HG03196 (cell line): ENCODE measurements around the gene G0S2.
"Not testable (repeated sequence)": the region's sequence is repeated elsewhere in the genome, so short reads cannot be mapped to it uniquely, and the experiment has no call there.

Source experiments
- ATAC-seq: cut with Tn5 transposase; IDR thresholded peaks from one replicate; pipeline ENCODE4 v1.9.1; 2021; ENCODE audit not compliant: unreplicated experiment

G0S2 gene

DNA sequence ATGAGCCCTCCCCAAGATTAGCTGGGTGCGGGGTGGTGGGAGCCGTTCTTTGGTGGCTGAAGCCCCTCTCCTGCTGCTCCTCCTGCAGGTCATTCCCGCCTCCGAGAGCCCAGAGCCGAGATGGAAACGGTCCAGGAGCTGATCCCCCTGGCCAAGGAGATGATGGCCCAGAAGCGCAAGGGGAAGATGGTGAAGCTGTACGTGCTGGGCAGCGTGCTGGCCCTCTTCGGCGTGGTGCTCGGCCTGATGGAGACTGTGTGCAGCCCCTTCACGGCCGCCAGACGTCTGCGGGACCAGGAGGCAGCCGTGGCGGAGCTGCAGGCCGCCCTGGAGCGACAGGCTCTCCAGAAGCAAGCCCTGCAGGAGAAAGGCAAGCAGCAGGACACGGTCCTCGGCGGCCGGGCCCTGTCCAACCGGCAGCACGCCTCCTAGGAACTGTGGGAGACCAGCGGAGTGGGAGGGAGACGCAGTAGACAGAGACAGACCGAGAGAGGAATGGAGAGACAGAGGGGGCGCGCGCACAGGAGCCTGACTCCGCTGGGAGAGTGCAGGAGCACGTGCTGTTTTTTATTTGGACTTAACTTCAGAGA, 448 bp downstream of the G0S2 start:
- no peak for ATAC-seq

DNA sequence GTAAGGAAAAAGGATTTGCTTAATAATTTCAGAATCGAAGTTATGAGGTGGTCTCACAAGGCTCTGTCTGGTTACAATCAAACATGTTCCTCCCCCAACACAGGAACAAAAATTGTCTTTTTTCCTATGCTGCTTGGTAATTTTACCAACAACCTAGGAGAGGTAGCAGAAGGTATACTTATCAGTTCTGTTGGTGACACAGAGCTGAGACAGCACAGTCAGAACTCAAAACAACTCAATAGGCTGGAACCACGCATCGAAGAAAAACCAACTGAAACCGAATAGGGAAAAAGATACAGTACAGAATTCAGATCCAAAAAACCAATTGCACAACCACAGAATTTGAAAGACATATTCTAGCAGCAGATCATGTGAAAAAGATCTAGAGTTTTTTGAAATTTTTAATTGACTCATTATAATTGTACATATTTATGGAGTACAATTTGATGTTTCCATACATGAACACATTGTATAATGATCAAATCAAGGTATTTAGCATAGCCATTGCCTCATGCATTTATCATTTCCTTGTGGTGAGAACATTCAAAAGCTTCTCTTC, 3.8 kb downstream of the G0S2 start:
- ATAC-seq, result no peak

DNA sequence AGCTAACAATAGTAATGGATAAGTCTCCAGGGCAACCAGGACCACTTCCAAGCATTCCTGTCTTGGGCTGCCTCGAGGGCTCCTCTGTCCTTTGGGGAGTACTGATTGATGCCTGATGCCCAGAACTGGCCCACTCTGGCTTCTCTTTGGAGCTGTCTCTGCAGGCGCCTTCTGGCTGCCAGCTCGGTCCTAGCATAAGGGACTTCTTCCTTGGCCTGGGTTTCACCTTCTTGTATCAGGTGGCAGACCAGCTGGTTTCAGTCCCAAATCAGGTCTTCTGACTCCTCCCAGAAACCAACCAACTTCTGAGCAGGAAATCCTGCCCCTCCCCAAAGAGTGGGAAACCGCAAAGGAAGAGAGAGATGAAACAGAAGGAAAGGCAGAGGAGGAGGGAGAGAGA, 10.6 kb downstream of the G0S2 start:
- peak; percentile 78 for ATAC-seq

GRCh38 chr1:209686322-209686721, 11.1 kb downstream of the G0S2 start:
- no peak for ATAC-seq

DNA sequence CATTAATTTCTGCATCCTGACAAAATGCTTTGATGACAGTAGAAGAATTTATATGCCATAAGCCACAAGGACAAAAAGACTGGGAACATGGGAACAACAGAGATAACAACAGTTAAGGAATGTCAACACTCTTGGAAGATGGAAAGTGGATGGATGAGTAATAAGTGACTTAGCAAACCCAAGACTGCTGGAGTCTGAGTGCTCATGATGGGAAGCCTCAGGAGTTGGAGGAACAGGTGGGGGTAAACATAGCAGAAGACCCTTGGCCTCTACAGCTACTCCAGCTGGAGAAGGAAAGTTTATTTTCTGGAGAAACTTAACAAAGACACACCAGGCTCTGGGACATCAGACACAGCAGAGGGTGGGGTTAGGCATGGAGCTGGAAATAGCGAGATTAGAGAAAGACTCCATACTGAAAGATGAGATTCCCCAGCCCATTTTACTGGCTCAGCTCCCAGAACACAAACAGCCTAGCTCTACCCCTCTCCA, 13.6 kb downstream of the G0S2 start:
- ATAC-seq, result no peak

- ATAC-seq, result no peak
Observed at GRCh38 chr1:209689477-209689876, 14.3 kb downstream of the G0S2 start.

GRCh38 chr1:209691237-209691636, 16.0 kb downstream of the G0S2 start:
- ATAC-seq, result no peak

- ATAC-seq, result no peak
Observed at GRCh38 chr1:209692296-209692695, 17.1 kb downstream of the G0S2 start.

- peak; percentile 71 for ATAC-seq
Observed at GRCh38 chr1:209692745-209693504, 17.7 kb downstream of the G0S2 start.

- ATAC-seq, result no peak
Observed at GRCh38 chr1:209696673-209697072, 21.5 kb downstream of the G0S2 start.

DNA sequence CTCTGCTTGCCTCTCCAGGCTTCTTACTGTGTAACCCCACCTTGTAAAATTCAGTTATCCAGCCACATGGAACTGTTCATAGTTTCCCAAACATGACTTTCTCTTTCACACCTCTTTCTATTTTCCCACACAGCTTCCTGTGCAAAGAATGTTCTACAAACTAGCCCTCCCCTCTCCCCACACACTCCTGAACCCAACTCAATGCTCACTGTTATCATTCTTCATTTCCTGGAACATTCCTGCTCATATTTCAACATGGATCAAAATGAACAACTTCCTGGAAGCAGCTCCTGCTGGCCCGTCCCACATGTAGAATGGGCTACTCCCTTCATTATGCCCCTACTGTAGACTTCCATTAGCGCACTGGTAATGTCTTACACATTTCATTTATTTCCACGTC, 21.9 kb downstream of the G0S2 start:
- no peak for ATAC-seq

DNA sequence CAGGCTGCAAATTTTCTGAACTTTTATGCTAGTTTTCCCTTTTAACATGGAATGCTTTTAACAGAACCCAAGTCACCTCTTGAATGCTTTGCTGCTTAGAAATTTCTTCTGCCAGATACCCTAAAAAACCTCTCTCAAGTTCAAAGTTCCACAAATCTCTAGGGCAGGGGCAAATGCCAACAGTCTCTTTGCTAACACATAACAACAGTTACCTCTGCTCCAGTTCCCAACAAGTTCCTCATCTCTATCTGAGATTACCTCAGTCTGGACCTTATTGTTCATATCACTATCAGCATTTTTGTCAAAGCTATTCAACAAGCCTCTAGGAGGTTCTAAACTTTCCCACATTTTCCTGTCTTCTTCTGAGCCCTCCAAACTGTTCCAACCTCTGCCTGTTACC, 25.5 kb downstream of the G0S2 start:
- not testable (repeated sequence) for ATAC-seq

GRCh38 chr1:209702832-209703231, 27.6 kb downstream of the G0S2 start:
- no peak for ATAC-seq

DNA sequence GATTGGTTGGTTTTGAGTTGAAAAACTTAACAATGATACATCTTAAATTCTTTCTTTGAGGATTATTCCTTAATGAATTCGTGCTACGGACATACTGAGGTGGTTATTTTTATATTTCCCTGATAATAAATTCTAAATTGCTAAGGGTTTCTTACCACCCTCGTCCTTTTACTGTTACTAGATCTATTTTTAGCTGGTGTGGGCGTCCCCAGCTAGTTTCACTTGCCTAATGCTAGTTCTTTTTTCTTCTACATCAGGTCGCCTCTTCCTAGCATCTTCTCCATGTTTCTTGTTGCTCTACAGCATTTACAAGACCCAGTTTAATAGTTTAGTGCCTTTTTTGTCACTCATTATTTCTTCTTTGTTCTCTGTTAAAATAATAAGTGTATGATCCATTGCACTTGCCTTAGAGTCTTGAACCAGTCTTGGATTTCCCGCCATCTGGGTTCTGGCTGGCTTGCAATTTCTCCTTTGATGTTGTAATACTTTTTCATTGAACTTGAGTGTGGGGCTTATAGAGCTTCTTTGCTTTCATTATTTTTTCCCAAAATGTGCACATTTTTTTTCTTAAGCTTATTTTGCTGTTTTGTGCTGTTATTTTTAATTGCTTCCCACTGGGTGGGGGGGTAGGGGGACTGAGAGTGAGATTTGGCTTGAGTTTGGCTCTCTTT, 28.8 kb downstream of the G0S2 start:
- ATAC-seq, result no peak

DNA sequence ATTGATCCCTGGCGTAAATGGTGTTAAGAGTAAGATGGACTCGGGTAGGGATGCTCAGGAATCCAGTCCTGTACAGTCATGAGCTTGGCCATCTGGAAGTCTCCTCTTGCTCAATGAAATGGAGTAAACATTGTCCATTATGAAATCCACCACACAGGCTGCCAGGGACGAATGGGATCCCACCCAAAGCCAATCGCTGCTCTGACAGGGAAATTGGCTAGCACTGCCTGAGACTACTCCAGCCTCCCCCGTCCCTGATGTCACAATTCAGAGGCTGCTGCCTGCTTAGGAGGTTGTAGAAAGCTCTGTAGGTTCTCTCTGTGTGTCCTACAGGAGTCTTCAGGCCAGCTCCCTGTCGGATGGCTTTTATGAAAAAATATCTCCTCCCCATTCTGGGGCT, 29.4 kb downstream of the G0S2 start, which contains the start of gene HSD11B1:
HSD11B1 (plus strand) TSS at position 263 of the 400 bp plus-strand sequence; CDS start at position 360, 97 bp downstream.
- ATAC-seq, result no peak

GRCh38 chr1:209705033-209705598, 29.9 kb downstream of the G0S2 start:
- no peak for ATAC-seq

DNA sequence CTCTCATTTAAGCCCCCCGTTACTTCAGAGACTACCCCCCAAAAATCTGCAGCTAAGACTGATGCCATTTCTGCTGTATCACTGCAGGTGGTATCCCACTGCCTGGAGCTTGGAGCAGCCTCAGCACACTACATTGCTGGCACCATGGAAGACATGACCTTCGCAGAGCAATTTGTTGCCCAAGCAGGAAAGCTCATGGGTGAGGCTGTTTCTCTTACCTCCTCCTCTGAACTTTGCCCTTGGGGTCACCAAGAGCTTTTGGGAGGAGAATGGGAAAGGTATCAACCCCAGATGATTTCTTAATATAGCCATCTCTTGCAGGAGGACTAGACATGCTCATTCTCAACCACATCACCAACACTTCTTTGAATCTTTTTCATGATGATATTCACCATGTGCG, 31.4 kb downstream of the G0S2 start:
- ATAC-seq, result no peak

- no peak for ATAC-seq
Observed at GRCh38 chr1:209707308-209707707, 32.1 kb downstream of the G0S2 start.

- ATAC-seq, result no peak
Observed at GRCh38 chr1:209708297-209708696, 33.1 kb downstream of the G0S2 start.

DNA sequence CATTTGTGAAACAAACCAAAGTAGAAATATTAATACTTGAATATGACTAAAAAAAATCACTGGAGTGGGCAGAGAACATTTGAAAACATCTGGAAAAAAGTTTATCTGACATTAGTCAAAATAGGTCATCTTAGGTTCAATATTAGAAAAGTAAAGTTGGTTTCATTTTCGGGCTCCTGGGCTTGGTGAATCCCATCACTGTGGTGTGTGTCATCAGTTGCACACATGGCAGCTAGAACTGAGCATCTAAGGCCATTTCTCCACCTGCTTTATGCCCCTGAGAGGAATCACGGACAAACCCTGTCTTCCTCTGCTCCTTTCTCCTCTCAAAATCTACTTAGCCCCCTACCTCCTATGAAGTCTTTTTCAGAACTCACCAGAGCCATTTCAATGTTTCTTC, 34.9 kb downstream of the G0S2 start:
- no peak for ATAC-seq

GRCh38 chr1:209710847-209711246, 35.6 kb downstream of the G0S2 start:
- ATAC-seq, result no peak
